ENCODE data around the gene PRICKLE1.

Gene PRICKLE1

GRCh38 chr12:42576374-42576773, 13.2 kb downstream of the PRICKLE1 start:
- no peak for TF ChIP-seq POLR2AphosphoS5 (IDR thresholded peaks at IDR 0.05; ENCODE audit: low read depth)
- no peak for TF ChIP-seq REST (IDR thresholded peaks at IDR 0.05; ENCODE audit: insufficient replicate concordance, low read depth)
- TF ChIP-seq SPI1 (IDR thresholded peaks at IDR 0.05; ENCODE audit: borderline replicate concordance, low read depth), result no peak
- TF ChIP-seq CTCF (IDR thresholded peaks at IDR 0.05; ENCODE audit: insufficient read depth, low read length), result no peak
- TF ChIP-seq GABPA (IDR thresholded peaks at IDR 0.05; ENCODE audit: low read depth), result no peak
- DNase-seq (ENCODE audit: low read depth in 1 of 2, low spot score in 1 of 2), result no peak
- Histone ChIP-seq H3K27ac (replicated peaks) (no peak overlapping the region), H3K4me3 (replicated peaks; ENCODE audit: insufficient read depth, low read length) (no peak overlapping the region), H3K27me3 (ENCODE audit: insufficient read depth, poor library complexity, severe bottlenecking) (peaks cover 5% of the 10 kb centered on the region)

- Histone ChIP-seq H3K4me3 (replicated peaks; ENCODE audit: insufficient read depth, low read length) (no peak overlapping the region), H3K27ac (replicated peaks) (no peak overlapping the region), H3K27me3 (ENCODE audit: insufficient read depth, poor library complexity, severe bottlenecking) (peaks cover 2% of the 10 kb centered on the region)
- DNase-seq (ENCODE audit: low read depth in 1 of 2, low spot score in 1 of 2), result no peak
- TF ChIP-seq CTCF (IDR thresholded peaks at IDR 0.05; ENCODE audit: insufficient read depth, low read length) (no peak), REST (IDR thresholded peaks at IDR 0.05; ENCODE audit: insufficient replicate concordance, low read depth) (no peak), POLR2AphosphoS5 (IDR thresholded peaks at IDR 0.05; ENCODE audit: low read depth) (no peak), GABPA (IDR thresholded peaks at IDR 0.05; ENCODE audit: low read depth) (no peak), SPI1 (IDR thresholded peaks at IDR 0.05; ENCODE audit: borderline replicate concordance, low read depth) (no peak)
Observed at GRCh38 chr12:42575717-42576116, 13.8 kb downstream of the PRICKLE1 start.

GRCh38 chr12:42574851-42575266, 14.7 kb downstream of the PRICKLE1 start:
- no peak for DNase-seq (ENCODE audit: low read depth in 1 of 2, low spot score in 1 of 2)
- TF ChIP-seq REST (IDR thresholded peaks at IDR 0.05; ENCODE audit: insufficient replicate concordance, low read depth) (no peak), SPI1 (IDR thresholded peaks at IDR 0.05; ENCODE audit: borderline replicate concordance, low read depth) (no peak), CTCF (IDR thresholded peaks at IDR 0.05; ENCODE audit: insufficient read depth, low read length) (no peak), POLR2AphosphoS5 (IDR thresholded peaks at IDR 0.05; ENCODE audit: low read depth) (no peak), GABPA (IDR thresholded peaks at IDR 0.05; ENCODE audit: low read depth) (no peak)
- no peak overlapping the region for H3K27ac ChIP-seq (replicated peaks)

More at GRCh38 chr12:42574851-42575266, 14.7 kb downstream of the PRICKLE1 start:
- Histone ChIP-seq H3K4me3 (replicated peaks; ENCODE audit: insufficient read depth, low read length) (no peak overlapping the region), H3K27me3 (ENCODE audit: insufficient read depth, poor library complexity, severe bottlenecking) (peaks cover 2% of the 10 kb centered on the region)

All from HL-60 (cell line).